Epithelial cell of proximal tubule (primary cell): Measurements from ENCODE around the gene PPP1R26. TPM values are rescaled to one million over a fixed set of nuclear protein-coding genes. Genes with fewer than 3 reads are reported as not detected.

Experiments used
- DNase-seq: peaks from one replicate; pipeline ENCODE4 v3.0.0-alpha.2; 2011; ENCODE audit warnings: low read depth
- H3K4me3 ChIP-seq: 2 replicates; pipeline ENCODE4 v1.5.1; 2011; ENCODE audit warnings: low read depth, mild to moderate bottlenecking, low read length
- total RNA-seq: library from RNA; depleted of rRNA; stranded (reverse); fragments of >200 nt; gene quantifications from 2 replicates; pipeline ENCODE4 v1.2.3, GENCODE V29; 2015
- TF ChIP-seq, protein P1 (sequence below): conservative IDR thresholded peaks from 2 replicates; pipeline ENCODE4 v1.5.1; 2012; ENCODE audit warnings: low read depth, mild to moderate bottlenecking, low read length

PPP1R26 gene
- total RNA-seq, 1 donor from 2014 or later, result 23.2 TPM

DNA sequence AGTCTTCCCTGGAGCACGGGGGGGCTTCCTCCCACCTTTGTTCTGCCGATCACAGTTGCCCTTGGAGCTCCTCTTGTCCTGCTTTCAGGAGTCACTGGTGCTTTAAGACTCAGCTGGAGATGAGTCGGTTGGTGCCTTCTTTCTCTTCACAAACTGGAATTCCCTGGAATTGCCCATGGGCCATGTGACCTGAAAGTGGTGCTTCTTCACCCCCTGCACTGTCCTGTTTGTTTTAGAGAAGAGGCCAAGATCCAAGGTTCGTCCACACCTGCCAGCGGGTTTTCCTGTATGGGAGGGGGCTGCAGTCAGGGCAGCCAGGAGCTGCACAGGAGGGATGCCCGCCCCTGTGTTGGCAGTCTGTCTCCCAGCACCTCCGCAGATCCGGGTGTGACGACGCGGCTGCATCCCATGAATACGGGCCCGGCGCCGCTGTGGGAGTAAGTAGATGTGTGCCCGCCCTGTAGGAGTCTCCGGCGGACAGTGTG is 11.4 kb downstream of the PPP1R26 start:
- TF ChIP-seq, protein P1, sequence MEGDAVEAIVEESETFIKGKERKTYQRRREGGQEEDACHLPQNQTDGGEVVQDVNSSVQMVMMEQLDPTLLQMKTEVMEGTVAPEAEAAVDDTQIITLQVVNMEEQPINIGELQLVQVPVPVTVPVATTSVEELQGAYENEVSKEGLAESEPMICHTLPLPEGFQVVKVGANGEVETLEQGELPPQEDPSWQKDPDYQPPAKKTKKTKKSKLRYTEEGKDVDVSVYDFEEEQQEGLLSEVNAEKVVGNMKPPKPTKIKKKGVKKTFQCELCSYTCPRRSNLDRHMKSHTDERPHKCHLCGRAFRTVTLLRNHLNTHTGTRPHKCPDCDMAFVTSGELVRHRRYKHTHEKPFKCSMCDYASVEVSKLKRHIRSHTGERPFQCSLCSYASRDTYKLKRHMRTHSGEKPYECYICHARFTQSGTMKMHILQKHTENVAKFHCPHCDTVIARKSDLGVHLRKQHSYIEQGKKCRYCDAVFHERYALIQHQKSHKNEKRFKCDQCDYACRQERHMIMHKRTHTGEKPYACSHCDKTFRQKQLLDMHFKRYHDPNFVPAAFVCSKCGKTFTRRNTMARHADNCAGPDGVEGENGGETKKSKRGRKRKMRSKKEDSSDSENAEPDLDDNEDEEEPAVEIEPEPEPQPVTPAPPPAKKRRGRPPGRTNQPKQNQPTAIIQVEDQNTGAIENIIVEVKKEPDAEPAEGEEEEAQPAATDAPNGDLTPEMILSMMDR, result no peak
- DNase-seq, result no peak
- H3K4me3 ChIP-seq, result peak overlapping the region; percentile 22

DNA sequence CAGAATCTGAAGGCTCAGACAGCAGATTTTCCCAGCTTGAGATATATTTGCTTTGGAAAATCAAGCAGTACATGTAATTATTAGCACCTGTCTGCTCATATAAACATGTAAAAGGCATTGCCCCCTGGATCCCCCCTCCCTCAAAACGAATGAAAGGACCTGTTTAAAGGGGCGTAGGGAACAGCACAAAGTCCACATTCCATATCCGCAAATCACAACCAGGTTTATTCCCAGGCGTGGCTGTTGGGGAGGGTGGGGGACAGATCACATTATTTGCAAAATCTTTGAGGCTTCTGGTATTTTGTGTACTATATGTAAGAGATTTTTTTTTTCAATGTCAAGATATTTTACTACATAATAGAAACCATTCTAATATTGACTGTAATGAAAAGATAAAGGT is 12.2 kb downstream of the PPP1R26 start:
- H3K4me3 ChIP-seq, result peak overlapping the region; percentile 22
- TF ChIP-seq, protein P1, result no peak
- DNase-seq, result no peak

DNA sequence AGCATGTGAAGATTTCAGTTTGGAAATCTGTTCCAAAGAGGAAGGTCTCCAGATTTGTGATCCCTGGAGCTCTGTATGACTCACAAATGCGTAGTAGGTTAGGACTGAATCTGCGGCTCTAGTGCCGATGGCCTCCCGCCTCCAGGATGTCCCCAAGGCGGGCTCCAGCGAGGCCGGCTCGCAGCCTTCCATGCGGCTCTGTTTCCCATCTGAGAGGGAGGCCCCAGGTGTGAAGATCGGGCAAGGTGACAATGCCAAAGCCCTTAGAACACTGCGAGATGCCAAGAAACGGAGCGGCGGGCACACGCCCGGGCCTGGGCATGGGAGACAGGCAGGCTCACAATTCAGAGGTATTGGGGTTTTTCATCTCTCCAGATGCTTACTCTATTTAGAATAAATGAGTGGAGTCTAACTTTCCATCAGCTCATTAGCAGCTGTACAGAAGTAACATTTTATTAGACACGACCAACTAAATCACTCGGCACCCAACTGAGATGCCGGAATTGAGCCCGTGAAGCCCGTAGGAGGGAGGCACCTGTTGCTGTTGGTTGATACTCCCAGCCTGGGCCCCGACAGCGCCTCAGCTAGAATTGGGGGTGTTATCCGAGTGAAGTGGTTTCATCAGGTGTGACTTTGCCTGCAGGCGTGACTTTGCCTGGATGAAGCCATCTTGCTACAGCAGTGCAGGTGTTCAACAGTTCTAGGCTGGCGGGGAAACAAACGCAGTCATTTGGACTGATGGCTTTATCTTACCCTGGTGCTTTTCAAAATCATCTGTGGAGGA is 13.5 kb downstream of the PPP1R26 start:
- no peak overlapping the region for H3K4me3 ChIP-seq
- DNase-seq, result no peak
- TF ChIP-seq, protein P1, result no peak

DNA sequence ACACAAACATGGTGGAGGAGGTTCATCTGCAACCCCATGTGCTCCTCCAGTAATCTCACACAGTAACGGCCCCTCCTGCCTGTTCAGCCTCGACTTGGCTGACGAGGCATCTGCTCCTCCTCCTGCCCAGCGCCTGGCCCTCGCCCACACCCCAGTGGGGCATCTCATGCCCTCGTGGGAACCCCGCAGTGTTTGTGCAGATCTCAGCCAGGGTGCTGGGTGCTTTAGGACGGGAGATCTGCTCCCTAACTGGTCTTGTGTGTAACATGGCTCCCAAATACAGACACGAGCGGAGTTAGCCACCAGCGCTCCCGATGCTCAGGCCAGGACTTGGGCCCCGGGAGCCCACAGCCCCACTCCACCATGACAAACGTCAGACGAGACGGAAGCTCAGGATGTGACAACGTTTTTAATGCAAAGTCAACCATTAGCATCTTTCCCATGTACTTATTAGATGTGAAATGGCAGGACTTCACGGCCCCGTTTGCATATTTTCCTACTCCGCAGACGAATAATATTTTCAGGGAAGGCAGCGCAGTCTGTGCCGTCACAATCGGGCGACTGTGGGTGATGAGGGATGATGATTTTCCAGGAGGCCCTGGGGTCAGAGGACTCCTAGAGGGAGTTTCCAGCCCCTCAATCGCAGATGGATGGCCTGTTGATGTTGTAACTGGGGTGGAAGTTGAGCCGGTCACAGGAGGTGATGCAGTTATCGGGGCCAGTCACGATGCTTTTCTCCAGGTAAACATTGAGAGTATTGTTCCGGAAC is 15.4 kb downstream of the PPP1R26 start:
- TF ChIP-seq, protein P1, result no peak
- H3K4me3 ChIP-seq, result no peak overlapping the region
- DNase-seq, result no peak

DNA sequence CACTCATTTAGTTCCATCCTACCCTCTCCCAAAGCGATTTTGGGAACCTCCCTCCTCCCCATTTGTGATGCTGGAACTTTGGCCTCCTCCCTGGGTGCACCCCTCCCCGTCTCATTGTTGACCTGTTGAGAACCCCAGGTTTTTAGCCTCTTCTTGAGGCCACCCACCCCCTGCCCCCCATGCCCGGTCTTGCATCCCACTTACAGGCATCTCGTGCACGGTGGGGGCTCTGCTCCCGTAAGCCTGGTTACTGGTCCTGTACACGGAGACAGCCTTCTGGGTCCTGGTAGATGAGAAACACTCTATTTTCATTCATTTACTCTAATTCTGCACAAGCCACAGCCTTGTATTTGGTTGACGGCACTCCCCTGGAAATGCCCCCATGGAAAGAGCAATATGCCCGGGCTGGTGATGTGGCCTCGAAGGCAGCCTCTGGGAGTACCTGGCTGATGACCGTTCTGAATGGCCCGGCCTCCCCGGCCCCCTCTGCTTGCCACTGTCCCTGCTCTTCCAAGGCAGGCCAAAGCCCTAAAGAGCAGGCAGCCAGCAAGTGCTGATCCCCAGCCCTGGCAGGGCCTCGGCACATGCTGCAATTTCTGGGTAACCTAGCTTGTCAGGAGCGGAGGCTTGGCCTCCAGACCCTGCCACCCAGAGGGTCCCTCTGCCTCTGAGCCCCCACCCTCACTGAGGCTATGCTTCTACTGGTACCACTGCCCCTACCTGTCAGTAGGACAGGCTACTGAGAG is 19.0 kb downstream of the PPP1R26 start:
- no peak for DNase-seq
- H3K4me3 ChIP-seq, result peak overlapping the region; percentile 86
- TF ChIP-seq, protein P1, result no peak

DNA sequence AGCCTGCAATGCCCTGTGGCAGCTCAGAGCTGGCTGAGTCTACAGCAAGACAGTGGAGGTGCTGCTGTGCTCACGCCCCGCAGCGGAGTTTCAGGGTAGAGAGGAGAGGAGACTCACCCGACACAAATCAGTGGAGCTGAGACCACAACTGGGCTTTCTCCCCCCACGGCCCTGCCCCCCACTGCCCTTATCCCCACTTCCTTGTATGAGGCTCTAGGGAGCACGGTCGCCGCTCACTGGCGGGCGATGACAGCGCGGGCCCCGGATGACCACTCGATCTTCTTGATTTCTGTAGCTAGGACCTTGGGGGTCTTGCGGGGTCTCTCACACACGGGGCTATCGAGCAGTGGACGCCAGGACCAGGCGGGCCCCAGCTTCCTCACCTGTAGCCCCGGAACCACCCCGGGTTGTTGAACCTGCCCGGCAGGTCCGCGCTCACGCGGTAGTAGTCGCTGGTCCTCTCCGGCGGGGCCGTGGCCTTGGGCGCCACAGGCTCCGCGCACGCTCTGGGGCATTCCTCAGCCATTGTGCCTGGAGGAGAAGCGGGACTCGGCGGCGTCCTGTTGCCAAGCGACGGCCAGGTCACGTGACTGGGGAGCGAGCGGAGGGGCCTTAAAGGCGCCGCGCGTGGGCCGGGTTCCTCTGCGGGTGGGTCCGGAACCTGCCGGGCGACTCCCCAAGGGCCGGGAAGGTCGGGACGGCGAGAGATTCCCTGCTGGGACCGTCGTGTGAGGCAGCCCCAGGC is 19.9 kb downstream of the PPP1R26 start:
- TF ChIP-seq, protein P1, result no peak
- peak overlapping the region; percentile 86 for H3K4me3 ChIP-seq
- DNase-seq, result no peak
